Kidney (tissue), 14 donors: ENCODE measurements around the gene PML. TPM values are rescaled to one million over a fixed set of nuclear protein-coding genes. Genes with fewer than 3 reads are reported as not detected.
A peak's percentile ranks its signal among the peaks of the same experiment; 100 is the strongest.
"Not testable (repeated sequence)": the region's sequence is repeated elsewhere in the genome, so short reads cannot be mapped to it uniquely, and the experiment has no call there.

Experiments used
- DNase-seq, 5 donors: peaks; one replicate each; pipeline ENCODE4 v3.0.0-alpha.2; 2013 to 2020
- FAIRE-seq: peaks from 2 replicates; lab custom pipeline; 2012; peaks lifted over from hg19 to GRCh38; lab: Jason Lieb, UNC
- H3K27ac ChIP-seq, 2 donors: one replicate each; pipeline ENCODE4 v1.7.0; 2013; ENCODE audit warnings: low read depth in 2 of 2, low read length in 2 of 2, inconsistent platforms in 1 of 2
- H3K27me3 ChIP-seq: one replicate; pipeline ENCODE4 v1.7.1; 2013; ENCODE audit warnings: low read length, inconsistent platforms; ENCODE audit not compliant: control insufficient read depth, insufficient read depth
- H3K36me3 ChIP-seq, 3 donors: one replicate each; pipeline versions ENCODE4 v1.7.0 to v1.7.1; 2013; ENCODE audit warnings: low read length in 3 of 3, control low read depth in 1 of 3, inconsistent platforms in 1 of 3; ENCODE audit not compliant: insufficient read depth in 3 of 3, control insufficient read depth in 2 of 3
- H3K4me1 ChIP-seq, 3 donors: one replicate each; pipeline versions ENCODE4 v1.7.0 to v1.7.1; 2013; ENCODE audit warnings: low read length in 3 of 3, inconsistent platforms in 1 of 3, low read depth in 1 of 3; ENCODE audit not compliant: control insufficient read depth in 2 of 3, insufficient read depth in 2 of 3
- H3K4me3 ChIP-seq, 3 donors: one replicate each; pipeline versions ENCODE4 v1.7.0 to v1.8.1; 2013; ENCODE audit warnings: low read length in 3 of 3, control low read depth in 1 of 3, inconsistent platforms in 1 of 3
- H3K9ac ChIP-seq, 3 donors: one replicate each; pipeline versions ENCODE4 v1.7.0 to v1.7.1; 2013; ENCODE audit warnings: low read length in 3 of 3, control low read depth in 1 of 3, inconsistent platforms in 1 of 3
- H3K9me3 ChIP-seq, 3 donors: one replicate each; pipeline versions ENCODE4 v1.7.0 to v1.7.1; 2013; ENCODE audit warnings: low read length in 3 of 3, control low read depth in 1 of 3, inconsistent platforms in 1 of 3; ENCODE audit not compliant: control insufficient read depth in 2 of 3, insufficient read depth in 1 of 3
- CTCF ChIP-seq: IDR thresholded peaks from 3 replicates; pipeline ENCODE4 v1.5.1; 2012; ENCODE audit warnings: mild to moderate bottlenecking, moderate library complexity, borderline replicate concordance; ENCODE audit not compliant: insufficient read depth; ENCODE audit errors: extremely low read depth
- intact Hi-C: fragments of 100-400 bp; cut with DNase I; formaldehyde crosslinking; loops from one replicate; pipeline ENCODE4 v1.11.1; 2022
- polyA plus RNA-seq: library from polyadenylated mRNA; stranded (reverse); fragments of 350-450 nt; fragmentation: Illumina TruSeq; extraction: RNeasy Lipid Tissue Mini Kit (QIAGEN cat#74804); gene quantifications from one replicate; pipeline ENCODE4 v1.2.3, GENCODE V29; 2014; ENCODE audit warnings: low read depth, low replicate concordance; ENCODE audit not compliant: insufficient read depth
- total RNA-seq: library from RNA; stranded (reverse); fragmentation: NEBNext Ultra II Directional; extraction: Animal tissue kit (Norgen Biotek cat#: 25700); gene quantifications from one replicate; pipeline ENCODE4 v1.2.1, GENCODE V29; 2021
- donor health status: control.
- donor health status: control.
- donor health status: control.
- donor health status: control.
- donor health status: control.
- donor health status: DM: yes; HTN: yes; CAD: no.
- donor health status: Normal renal cell carcinoma (clear cell type).

PML gene
- total and polyA plus RNA-seq, 2 donors from 2014 or later: 19.6 to 82.9 TPM

DNA sequence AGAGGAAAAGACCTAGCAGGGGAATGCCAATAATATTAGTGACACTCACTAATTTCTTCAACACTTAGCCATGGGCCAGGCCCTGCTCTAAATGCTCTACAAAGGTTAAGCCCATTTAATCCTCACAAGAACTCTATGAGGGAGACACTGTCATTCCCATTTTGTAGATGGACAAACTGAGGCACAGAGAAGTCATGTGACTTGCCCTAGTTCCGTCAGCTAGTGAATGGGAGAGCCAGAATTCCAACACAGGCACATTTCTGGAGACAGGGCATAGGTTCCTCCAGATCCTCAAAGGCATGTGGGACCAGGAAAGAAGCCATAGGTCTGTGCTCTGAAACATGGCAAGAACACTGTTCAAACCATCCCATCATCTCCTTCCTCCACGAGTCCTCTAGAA is 36.7 kb upstream of the PML start:
- Histone ChIP-seq H3K36me3 (no peaks in the 10 kb centered on the region), H3K4me1 (peaks cover 0 to 2% (median 0%) of the 10 kb centered on the region in 3 donors), H3K27me3 (no peaks in the 10 kb centered on the region), H3K4me3 (no peak overlapping the region), H3K9ac (no peak overlapping the region), H3K27ac (no peak overlapping the region), H3K9me3 (no peaks in the 10 kb centered on the region)
- FAIRE-seq: no peak
- intact Hi-C loops: no loop called here
- DNase-seq: peak in 1 of 5 donors; percentile 7
- TF ChIP-seq CTCF: no peak

DNA sequence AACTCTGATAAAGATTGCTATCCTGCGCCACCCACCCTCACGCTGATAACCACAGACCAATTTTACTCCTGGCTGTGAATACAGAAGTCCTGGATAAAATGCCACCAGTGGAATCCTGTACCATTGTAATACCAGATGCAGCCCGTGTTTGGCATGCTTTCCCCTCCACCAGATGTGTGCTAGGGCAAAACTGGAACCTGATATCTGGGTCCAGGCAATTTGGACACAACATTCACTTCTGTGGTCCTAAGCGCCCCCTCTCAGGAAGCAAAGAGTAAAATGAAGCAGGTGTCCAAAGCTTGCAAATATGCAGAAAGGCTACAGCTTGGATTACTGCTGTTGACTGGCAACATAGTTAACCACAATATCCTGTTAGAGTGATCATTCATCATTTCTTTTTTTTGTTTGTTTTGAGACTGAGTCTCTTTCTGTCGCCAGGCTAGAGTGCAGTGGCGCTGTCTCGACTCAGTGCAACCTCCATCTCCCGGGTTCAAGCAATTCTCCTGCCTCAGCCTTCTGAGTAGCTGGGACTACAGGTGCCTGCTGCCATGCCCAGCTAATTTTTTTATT is 35.4 kb upstream of the PML start:
- Histone ChIP-seq H3K27ac (no peak overlapping the region), H3K36me3 (no peaks in the 10 kb centered on the region), H3K9ac (no peak overlapping the region), H3K9me3 (no peaks in the 10 kb centered on the region), H3K4me1 (no peaks in the 10 kb centered on the region), H3K4me3 (no peak overlapping the region), H3K27me3 (no peaks in the 10 kb centered on the region)
- TF ChIP-seq CTCF: no peak
- intact Hi-C loops: no loop called here
- DNase-seq (peak in 2 of 5 donors; percentile 10 to 31), FAIRE-seq (no peak)

GRCh38 chr15:73959801-73960200 is 34.7 kb upstream of the PML start:
- DNase-seq (peak in 2 of 5 donors; percentile 20 to 29), FAIRE-seq (no peak)

GRCh38 chr15:73960472-73961070 is 33.9 kb upstream of the PML start:
- intact Hi-C loops, FAIRE-seq, H3K4me3 ChIP-seq, H3K27me3 ChIP-seq, H3K9me3 ChIP-seq, H3K36me3 ChIP-seq, H3K4me1 ChIP-seq, DNase-seq, H3K9ac ChIP-seq, H3K27ac ChIP-seq: not testable (repeated sequence)

More at GRCh38 chr15:73959801-73960200, 34.7 kb upstream of the PML start:
- H3K27me3 ChIP-seq: no peaks in the 10 kb centered on the region
- H3K4me3 ChIP-seq: no peak overlapping the region
- no peaks in the 10 kb centered on the region for H3K9me3 ChIP-seq
- intact Hi-C loops: no loop called here
- TF ChIP-seq CTCF: no peak
- no peak overlapping the region for H3K27ac ChIP-seq
- H3K9ac ChIP-seq: no peak overlapping the region
- H3K4me1 ChIP-seq: peaks cover 0 to under 1% (median under 1%) of the 10 kb centered on the region in 3 donors
- no peaks in the 10 kb centered on the region for H3K36me3 ChIP-seq
